ENCODE measurements around the gene DGCR8. TPM values are rescaled to one million over a fixed set of nuclear protein-coding genes. Genes with fewer than 3 reads are reported as not detected.

The DGCR8 gene
- total RNA-seq, 2 experiments from 2014 or later = 29.8 to 36.5 TPM

DNA sequence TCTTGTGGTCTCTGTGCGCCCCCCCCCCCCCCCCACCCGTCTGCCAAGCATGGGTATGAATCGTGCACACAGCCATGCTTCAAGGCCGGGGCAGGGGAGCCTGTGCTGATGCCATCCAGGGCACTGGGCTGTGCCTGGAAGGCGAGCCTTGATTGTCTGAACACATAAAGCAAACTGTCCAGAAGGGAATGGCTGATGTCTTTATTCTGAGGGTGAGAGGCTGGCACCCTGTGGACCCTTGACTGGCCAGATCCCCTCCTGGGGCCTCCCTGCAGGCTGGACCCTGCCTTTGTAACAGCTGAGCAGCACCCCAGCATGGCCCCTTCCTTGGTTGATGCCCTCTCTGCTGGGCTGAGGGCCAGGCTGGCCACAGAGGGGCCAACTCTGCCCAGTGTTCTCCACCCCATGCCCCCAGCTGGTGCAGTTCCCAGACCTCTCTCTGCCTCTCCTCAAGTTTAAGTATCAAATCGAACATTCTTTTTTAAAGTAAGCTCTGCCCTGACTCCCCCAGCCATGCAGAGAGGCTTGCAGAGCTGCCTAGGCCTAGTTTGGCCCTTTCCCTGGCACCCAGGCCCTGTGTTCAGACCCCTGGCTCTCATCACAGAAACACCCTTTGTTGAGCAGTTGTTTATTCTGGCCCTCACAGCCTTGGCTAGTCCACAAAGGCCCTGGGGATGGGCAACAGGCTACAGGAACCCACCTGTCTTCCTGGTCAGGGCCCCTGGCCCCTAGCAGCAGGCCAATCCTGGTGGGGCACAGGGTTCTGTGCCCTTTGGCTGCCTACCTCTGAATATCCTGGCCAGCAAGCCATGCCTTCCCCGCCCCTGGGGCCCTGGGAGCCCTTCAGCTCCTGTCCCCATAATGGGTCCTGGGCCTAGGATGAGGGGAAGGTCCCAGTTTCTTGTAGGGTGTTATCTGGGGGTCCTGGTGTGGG lies 31.9 kb downstream of the DGCR8 start:
- no peaks in the 10 kb centered on the region for H3K27me3 Mint-ChIP-seq (ENCODE audit: low read depth)
- peaks cover 30% of the 10 kb centered on the region for H3K4me1 Mint-ChIP-seq (ENCODE audit: low read depth)
- H3K9me3 Mint-ChIP-seq = no peaks in the 10 kb centered on the region
- intact Hi-C loops (cut with micrococcal nuclease) = loop anchor here (10.0 kb wide), 1 partner anchor 257 kb away; the partner anchor contains the start of genes GNB1L and RTL10
- H3K27ac Mint-ChIP-seq = peak overlapping the region; percentile 87
- DNase-seq = no peak
- CTCF ChIA-PET = interaction anchor here (0.6 to 1.7 kb wide), 5 partner anchors 10 to 33 kb away, joined by 3 to 7 read pairs (median 4); no protein-coding TSS in a partner anchor
- H3K36me3 Mint-ChIP-seq (ENCODE audit: low read depth) = peaks cover 23% of the 10 kb centered on the region
- no peak overlapping the region for H3K4me3 Mint-ChIP-seq

DNA sequence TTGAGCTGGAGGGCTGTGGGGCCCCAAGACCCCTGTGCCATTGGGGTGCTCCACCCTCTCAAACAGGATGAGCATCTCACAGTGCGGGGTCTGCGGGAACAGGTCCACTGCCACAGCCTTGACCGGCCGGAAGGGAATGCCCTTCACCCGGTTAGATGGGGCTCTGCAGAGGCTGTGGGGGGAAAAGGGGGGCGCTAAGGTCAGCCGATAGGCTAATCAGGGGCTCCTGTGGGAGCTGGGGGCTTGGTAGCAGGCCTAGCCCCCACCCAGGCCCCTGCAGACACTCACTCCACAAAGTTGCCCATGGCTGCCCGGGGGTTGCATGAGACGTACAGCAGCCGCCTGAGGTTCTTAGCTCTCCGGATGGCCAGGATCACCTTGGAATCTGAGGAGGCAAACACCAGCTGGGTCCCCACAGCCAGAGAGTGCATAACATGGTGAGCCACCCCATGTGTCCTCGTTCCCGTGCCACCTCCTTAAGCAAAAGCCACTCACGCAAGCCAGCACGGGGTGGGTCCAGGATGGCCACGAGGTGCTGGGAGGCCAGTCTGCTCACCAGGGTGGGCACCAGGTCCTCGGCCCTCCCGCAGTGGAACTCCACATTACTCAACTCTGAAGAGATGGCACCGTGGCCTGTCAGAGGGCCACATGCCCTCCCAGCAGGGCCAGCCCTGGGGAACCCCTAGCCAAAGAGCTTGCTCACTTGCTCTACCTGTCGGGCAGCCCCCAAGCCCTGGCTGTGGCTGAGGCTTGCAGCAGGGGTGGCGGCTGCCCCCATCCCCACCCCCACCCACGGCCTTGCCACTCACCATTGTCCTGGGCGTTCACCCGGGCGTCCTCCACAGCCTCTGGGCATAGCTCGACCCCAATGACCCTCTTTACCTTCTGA lies 32.8 kb downstream of the DGCR8 start:
- peaks cover 30% of the 10 kb centered on the region for H3K4me1 Mint-ChIP-seq (ENCODE audit: low read depth)
- no peaks in the 10 kb centered on the region for H3K9me3 Mint-ChIP-seq
- peak overlapping the region; percentile 41 for H3K27ac Mint-ChIP-seq
- CTCF ChIA-PET = no interaction called here
- H3K36me3 Mint-ChIP-seq (ENCODE audit: low read depth) = peaks cover 22% of the 10 kb centered on the region
- DNase-seq = no peak
- no peaks in the 10 kb centered on the region for H3K27me3 Mint-ChIP-seq (ENCODE audit: low read depth)
- no peak overlapping the region for H3K4me3 Mint-ChIP-seq
- intact Hi-C loops (cut with micrococcal nuclease) = loop anchor here (10.0 kb wide), 1 partner anchor 258 kb away; the partner anchor contains the start of genes GNB1L and RTL10

DNA sequence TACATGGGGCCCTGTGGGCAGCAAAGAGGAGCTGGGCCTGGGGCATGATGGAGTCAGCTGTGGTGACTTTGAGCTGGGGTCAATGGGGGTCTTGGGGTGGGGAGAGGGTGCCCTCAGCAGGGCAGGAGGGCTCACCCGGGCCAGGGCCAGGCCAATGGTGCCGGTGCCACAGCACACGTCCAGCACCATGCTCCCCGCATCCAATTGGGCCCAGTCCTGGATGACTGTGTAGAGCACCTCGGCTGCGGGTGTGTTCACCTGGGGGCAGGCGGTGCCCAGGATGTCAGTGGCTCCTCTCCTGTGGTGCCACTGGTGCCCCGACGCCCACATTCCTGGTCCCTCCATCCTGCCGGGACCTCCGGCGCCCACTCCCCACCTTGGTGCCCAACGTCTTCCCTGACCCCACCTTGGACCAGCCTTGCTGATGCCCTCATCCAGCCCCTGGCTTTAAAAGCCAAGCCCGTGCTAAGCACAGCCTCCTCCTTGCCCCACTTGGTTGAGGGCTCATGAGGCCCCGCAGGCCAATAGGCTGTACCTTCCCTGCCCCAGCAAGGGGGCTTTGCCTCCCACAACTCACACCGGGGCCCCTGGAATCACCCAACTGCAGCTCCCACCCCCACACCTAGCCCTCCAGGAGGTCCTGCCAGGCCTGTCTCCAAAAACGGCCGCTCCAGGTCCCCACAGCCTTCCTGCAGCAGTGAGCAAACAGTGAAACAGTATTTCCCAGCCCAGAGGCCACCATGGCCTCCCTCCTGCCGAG lies 33.7 kb downstream of the DGCR8 start:
- H3K36me3 Mint-ChIP-seq (ENCODE audit: low read depth) = peaks cover 27% of the 10 kb centered on the region
- CTCF ChIA-PET = no interaction called here
- peak overlapping the region; percentile 36 for H3K27ac Mint-ChIP-seq
- H3K4me3 Mint-ChIP-seq = no peak overlapping the region
- intact Hi-C loops (cut with micrococcal nuclease) = loop anchor here (10.0 kb wide), 1 partner anchor 259 kb away; the partner anchor contains the start of genes GNB1L and RTL10
- no peaks in the 10 kb centered on the region for H3K9me3 Mint-ChIP-seq
- no peak for DNase-seq
- no peaks in the 10 kb centered on the region for H3K27me3 Mint-ChIP-seq (ENCODE audit: low read depth)
- peaks cover 33% of the 10 kb centered on the region for H3K4me1 Mint-ChIP-seq (ENCODE audit: low read depth)

DNA sequence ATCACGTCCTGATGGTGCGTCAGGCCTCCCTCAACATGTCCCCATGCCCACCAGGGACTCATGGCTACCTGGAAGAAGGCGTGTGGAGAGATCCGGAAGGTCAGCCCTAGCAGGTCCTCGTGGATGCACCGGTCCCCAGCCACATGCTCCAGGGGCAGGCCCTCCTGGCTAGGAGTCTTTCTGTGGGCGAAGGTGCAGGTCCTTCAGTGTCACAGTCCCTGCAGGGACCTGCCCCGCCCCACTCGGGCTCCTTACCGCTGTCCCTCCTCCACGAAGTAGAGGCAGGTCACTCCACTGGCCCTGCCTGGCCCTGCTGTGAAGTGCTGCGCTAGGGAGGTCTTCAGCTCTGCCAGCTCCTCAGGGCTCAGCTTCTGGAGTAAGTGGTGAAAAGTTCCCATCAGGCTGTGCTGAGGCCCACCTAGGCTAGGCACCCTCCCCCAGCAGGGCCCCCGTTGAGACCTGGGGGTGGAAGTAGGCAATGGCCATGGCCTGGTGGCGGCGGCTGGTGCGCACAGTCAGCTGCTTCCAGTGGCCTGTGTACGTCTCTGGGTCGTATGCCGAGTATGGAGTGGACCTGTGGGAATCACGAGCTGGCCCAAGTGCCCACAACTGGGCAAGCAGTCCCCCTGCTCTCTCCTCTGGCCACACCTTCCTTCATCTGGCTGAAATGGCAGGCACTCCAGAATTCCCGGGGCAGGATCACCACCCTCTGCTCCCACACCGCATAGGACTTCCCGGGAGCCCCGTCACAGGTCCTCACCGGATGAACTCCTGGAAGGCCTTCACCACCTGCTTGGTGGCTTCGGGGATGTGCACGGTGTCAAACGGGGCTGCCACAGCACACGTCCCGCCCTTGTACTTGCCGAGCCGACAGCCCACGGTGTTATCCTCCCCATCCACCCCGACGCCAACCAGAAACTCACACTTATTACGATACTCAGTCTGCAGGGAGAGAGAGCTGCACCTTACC lies 34.8 kb downstream of the DGCR8 start:
- peaks cover 42% of the 10 kb centered on the region for H3K4me1 Mint-ChIP-seq (ENCODE audit: low read depth)
- no peaks in the 10 kb centered on the region for H3K27me3 Mint-ChIP-seq (ENCODE audit: low read depth)
- intact Hi-C loops (cut with micrococcal nuclease) = loop anchor here (5.0 to 10.0 kb wide), 3 partner anchors 260 to 682 kb away; partner anchors contain the start of genes GNB1L, HIRA, KLHL22 and MRPL40
- CTCF ChIA-PET = interaction anchor here (1.1 kb wide), 1 partner anchor 14 kb away, joined by 3 read pairs; no protein-coding TSS in a partner anchor
- peak overlapping the region; percentile 63 for H3K4me3 Mint-ChIP-seq
- peak overlapping the region; percentile 76 for H3K27ac Mint-ChIP-seq
- no peaks in the 10 kb centered on the region for H3K9me3 Mint-ChIP-seq
- DNase-seq = no peak
- peaks cover 33% of the 10 kb centered on the region for H3K36me3 Mint-ChIP-seq (ENCODE audit: low read depth)

DNA sequence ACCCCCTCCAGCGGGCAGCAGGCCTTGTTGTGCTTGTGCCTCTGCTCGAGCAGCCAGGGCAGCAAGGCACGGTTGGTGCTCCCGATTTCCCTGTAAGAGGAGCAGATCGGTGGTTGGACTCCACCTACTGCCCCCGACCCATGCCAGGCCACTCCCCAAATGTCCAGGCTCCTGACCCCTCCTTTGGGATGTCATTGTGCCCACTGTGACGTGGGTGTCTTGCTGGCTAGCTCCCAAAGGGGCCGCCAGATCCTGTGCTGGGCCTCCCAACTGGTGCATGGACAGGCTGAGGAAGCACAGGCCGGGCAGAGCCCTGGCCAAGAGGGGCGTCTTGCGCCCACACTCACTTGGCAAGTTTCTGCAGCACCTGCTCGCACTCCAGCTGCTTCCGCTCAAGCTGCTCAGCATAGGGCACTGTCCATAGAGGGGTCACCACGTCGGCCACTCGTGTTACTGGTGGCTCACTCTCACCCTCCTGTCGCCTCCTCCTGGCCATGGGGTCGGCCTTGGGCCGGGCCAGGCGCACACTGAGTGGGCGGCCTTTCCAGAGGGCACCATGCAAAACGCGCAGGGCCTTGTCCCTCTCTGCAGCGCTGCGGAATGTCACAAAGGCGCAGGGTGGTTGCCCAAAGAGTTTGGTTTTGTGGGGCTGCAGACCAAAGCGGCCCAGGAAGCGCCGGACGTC lies 35.8 kb downstream of the DGCR8 start, which contains the start of gene RANBP1:
Gene RANBP1 (plus strand): TSS at position 414 of the 685 bp plus-strand sequence. CDS start 81 bp downstream, at position 495.
- no peak for DNase-seq
- peak within 1 kb of the TSS; percentile 91 for H3K27ac Mint-ChIP-seq
- peaks cover 49% of the 10 kb centered on the region for H3K4me1 Mint-ChIP-seq (ENCODE audit: low read depth)
- no peaks in the 10 kb centered on the region for H3K9me3 Mint-ChIP-seq
- peak within 1 kb of the TSS; percentile 91 for H3K4me3 Mint-ChIP-seq
- intact Hi-C loops (cut with micrococcal nuclease) = loop anchor here (2.0 to 10.0 kb wide), 5 partner anchors 15 to 684 kb away; partner anchors contain the start of genes GNB1L, HIRA, KLHL22 and MRPL40
- no peaks in the 10 kb centered on the region for H3K27me3 Mint-ChIP-seq (ENCODE audit: low read depth)
- peaks cover 40% of the 10 kb centered on the region for H3K36me3 Mint-ChIP-seq (ENCODE audit: low read depth)
- CTCF ChIA-PET = interaction anchor here (1.1 to 1.9 kb wide), 2 partner anchors 13 to 14 kb away, joined by 3 to 5 read pairs; no protein-coding TSS in a partner anchor

DNA sequence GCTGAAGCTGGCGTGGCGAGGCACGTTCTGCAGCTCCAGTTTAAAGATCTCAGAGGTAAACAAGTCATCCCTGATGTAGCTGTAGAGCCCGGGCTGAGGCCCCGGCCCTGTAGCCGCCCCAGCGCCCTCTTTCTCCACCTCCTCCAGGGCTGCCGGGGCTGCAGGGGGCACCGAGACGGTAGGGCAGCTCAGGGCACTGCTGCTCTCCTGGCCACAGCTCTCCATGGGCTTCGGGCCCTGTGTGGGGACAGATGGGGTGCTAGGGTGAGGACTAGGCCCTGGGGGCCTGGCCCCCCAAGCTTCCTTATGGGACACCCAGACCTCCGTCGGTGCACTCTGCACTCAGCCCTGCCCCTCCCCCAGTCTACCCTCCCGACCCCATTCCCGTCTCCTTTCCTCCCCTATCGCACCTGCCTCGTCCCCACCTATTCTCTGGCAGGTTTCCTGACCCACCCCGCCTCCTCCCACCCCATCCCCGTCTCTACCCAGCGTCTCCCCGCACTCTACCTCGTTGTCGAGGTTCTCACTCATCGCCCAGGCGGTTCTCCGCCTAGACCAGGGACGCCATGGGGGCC lies 36.4 kb downstream of the DGCR8 start:
- H3K4me1 Mint-ChIP-seq (ENCODE audit: low read depth) = peaks cover 49% of the 10 kb centered on the region
- H3K36me3 Mint-ChIP-seq (ENCODE audit: low read depth) = peaks cover 39% of the 10 kb centered on the region
- H3K27ac Mint-ChIP-seq = peak overlapping the region; percentile 91
- CTCF ChIA-PET = interaction anchor here (0.9 to 1.9 kb wide), 2 partner anchors 13 to 15 kb away, joined by 3 to 5 read pairs; no protein-coding TSS in a partner anchor
- intact Hi-C loops (cut with micrococcal nuclease) = loop anchor here (2.0 to 10.0 kb wide), 5 partner anchors 14 to 684 kb away; partner anchors contain the start of genes GNB1L, HIRA, KLHL22 and MRPL40
- no peak for DNase-seq
- H3K4me3 Mint-ChIP-seq = peak overlapping the region; percentile 91
- no peaks in the 10 kb centered on the region for H3K9me3 Mint-ChIP-seq
- H3K27me3 Mint-ChIP-seq (ENCODE audit: low read depth) = no peaks in the 10 kb centered on the region

DNA sequence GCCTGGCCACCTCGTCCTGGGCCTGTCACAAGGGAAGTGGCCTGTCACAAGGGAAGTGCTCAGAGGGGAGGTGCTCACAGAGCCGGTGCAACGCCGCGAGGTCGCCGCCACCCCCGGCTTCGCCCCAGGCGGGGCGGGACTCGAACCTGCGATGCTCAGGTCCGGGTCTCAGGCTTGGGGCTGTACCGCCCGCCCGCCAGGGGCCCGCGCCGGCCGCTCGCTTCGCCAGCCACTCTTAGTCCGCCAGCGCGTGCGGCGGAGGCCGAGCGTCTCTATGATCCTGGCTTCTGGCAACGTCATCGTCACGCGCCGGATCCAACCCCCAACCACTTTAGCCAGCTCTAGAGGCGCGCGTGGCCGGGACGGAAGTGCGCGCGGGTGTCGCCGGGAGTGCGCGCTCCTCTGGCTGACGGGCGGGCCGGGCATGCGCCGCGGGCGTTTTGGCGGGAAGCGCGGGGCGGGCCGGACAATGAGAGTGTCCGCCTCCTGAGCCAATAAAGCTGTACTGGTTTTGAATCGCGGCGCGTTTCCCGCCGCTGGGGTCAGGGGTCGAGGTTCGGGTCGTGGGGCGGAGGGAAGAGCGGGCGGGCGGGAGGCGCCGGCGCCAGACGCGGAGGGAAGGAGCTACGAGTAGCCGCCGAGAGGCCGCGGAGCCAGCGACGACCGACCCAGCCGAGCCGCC lies 37.1 kb downstream of the DGCR8 start, which contains the start of gene TRMT2A:
Gene TRMT2A (minus strand): TSS at position 276 of the 682 bp plus-strand sequence. CDS start 320 bp downstream, outside the sequence.
- no peaks in the 10 kb centered on the region for H3K27me3 Mint-ChIP-seq (ENCODE audit: low read depth)
- intact Hi-C loops (cut with micrococcal nuclease) = loop anchor here (1.0 to 10.0 kb wide), 10 partner anchors 14 to 685 kb away; partner anchors contain the start of genes ARVCF, DGCR8, GNB1L and HIRA
- H3K36me3 Mint-ChIP-seq (ENCODE audit: low read depth) = peaks cover 41% of the 10 kb centered on the region
- CTCF ChIA-PET = interaction anchor here (0.9 to 1.9 kb wide), 2 partner anchors 12 to 16 kb away, joined by 3 to 5 read pairs; no protein-coding TSS in a partner anchor
- H3K4me1 Mint-ChIP-seq (ENCODE audit: low read depth) = peaks cover 49% of the 10 kb centered on the region
- peak within 1 kb of the TSS; percentile 94 for H3K27ac Mint-ChIP-seq
- no peaks in the 10 kb centered on the region for H3K9me3 Mint-ChIP-seq
- DNase-seq = peak; percentile 98
- peak within 1 kb of the TSS; percentile 91 for H3K4me3 Mint-ChIP-seq

DNA sequence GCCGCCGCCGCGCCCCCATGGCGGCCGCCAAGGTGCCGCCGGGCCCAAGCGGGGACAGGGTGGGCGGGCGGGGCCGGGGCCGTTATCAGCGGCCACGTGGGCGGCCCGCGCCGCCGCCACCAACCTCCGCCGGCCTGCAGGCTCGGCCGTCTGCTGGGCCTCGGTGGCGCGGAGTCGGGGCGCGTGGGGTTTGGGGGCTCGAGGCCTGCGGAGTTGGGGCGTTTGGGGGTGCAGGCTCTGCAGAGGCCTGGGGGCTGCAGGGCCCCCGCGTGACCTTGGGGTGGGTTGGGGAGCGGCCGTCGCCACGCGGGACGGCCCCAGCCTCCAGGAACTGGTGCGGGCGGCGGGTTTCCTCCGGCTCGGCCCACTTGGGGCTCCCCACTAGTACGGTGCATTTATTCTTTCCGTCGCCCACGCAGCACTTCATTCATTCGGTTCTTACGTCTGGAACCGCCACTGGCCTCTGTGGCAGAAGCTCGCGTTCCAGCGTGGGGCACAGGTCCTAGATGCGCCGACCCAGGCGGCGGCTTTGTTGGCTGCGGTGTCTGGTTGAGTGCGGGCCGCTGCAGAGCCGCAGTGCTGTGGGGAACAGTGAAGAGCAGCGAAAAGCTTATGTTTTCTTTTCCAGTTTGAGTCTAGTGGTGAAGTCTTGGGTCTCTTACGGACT lies 37.7 kb downstream of the DGCR8 start:
- CTCF ChIA-PET = interaction anchor here (0.5 to 1.9 kb wide), 4 partner anchors 12 to 49 kb away, joined by 3 to 5 read pairs (median 4); no protein-coding TSS in a partner anchor
- DNase-seq = peak; percentile 93
- peak overlapping the region; percentile 94 for H3K27ac Mint-ChIP-seq
- H3K4me3 Mint-ChIP-seq = peak overlapping the region; percentile 90
- H3K36me3 Mint-ChIP-seq (ENCODE audit: low read depth) = peaks cover 46% of the 10 kb centered on the region
- no peaks in the 10 kb centered on the region for H3K27me3 Mint-ChIP-seq (ENCODE audit: low read depth)
- intact Hi-C loops (cut with micrococcal nuclease) = loop anchor here (1.0 to 10.0 kb wide), 11 partner anchors 13 to 685 kb away; partner anchors contain the start of genes ARVCF, DGCR8, GNB1L and HIRA
- no peaks in the 10 kb centered on the region for H3K9me3 Mint-ChIP-seq
- peaks cover 53% of the 10 kb centered on the region for H3K4me1 Mint-ChIP-seq (ENCODE audit: low read depth)
